IPS-11a (cell line): ENCODE results near the gene DGUOK.
"Not testable (repeated sequence)": the region's sequence is repeated elsewhere in the genome, so short reads cannot be mapped to it uniquely, and the experiment has no call there.

Experiments used
- H3K4me3 ChIP-seq: one replicate; pipeline ENCODE4 v1.5.1; 2013; ENCODE audit warnings: low read depth, low read length, control low read depth

DGUOK gene

GRCh38 chr2:73926493-73927327 lies at the start of gene DGUOK:
DGUOK (plus strand) TSS chr2:73926880; CDS start chr2:73926911, 31 bp downstream.
- peak within 1 kb of the TSS; percentile 78 for H3K4me3 ChIP-seq

GRCh38 chr2:73877071-73877802 lies 49.4 kb upstream of the DGUOK start:
- no peak overlapping the region for H3K4me3 ChIP-seq

GRCh38 chr2:73877984-73878383 lies 48.7 kb upstream of the DGUOK start:
- H3K4me3 ChIP-seq = not testable (repeated sequence)

- H3K4me3 ChIP-seq = no peak overlapping the region
Measured at GRCh38 chr2:73885406-73885805, 41.3 kb upstream of the DGUOK start.

- H3K4me3 ChIP-seq = no peak overlapping the region
Measured at GRCh38 chr2:73886357-73886756, 40.3 kb upstream of the DGUOK start.

- H3K4me3 ChIP-seq = not testable (repeated sequence)
Measured at GRCh38 chr2:73887596-73888353, 38.9 kb upstream of the DGUOK start.

- no peak overlapping the region for H3K4me3 ChIP-seq
Measured at GRCh38 chr2:73888388-73888787, 38.3 kb upstream of the DGUOK start.

GRCh38 chr2:73889206-73889605 lies 37.5 kb upstream of the DGUOK start:
- H3K4me3 ChIP-seq = no peak overlapping the region

GRCh38 chr2:73890301-73891092 lies 36.2 kb upstream of the DGUOK start:
- no peak overlapping the region for H3K4me3 ChIP-seq

- no peak overlapping the region for H3K4me3 ChIP-seq
Measured at GRCh38 chr2:73891276-73891901, 35.3 kb upstream of the DGUOK start.

- H3K4me3 ChIP-seq = no peak within 1 kb of the TSS
Measured at GRCh38 chr2:73892631-73893329, 33.9 kb upstream of the DGUOK start, which contains the start of gene ACTG2. ACTG2 (plus strand) TSS chr2:73893008; CDS start chr2:73901312, 8,304 bp downstream.

- H3K4me3 ChIP-seq = no peak overlapping the region
Measured at GRCh38 chr2:73893764-73894474, 32.8 kb upstream of the DGUOK start.

GRCh38 chr2:73894475-73894850 lies 32.2 kb upstream of the DGUOK start:
- H3K4me3 ChIP-seq = no peak overlapping the region

- H3K4me3 ChIP-seq = no peak overlapping the region
Measured at GRCh38 chr2:73894877-73895276, 31.8 kb upstream of the DGUOK start.

GRCh38 chr2:73895473-73895872 lies 31.2 kb upstream of the DGUOK start:
- no peak overlapping the region for H3K4me3 ChIP-seq

- H3K4me3 ChIP-seq = no peak overlapping the region
Measured at GRCh38 chr2:73896362-73897239, 30.1 kb upstream of the DGUOK start.

GRCh38 chr2:73897240-73897583 lies 29.5 kb upstream of the DGUOK start:
- no peak overlapping the region for H3K4me3 ChIP-seq

GRCh38 chr2:73897934-73898333 lies 28.7 kb upstream of the DGUOK start:
- H3K4me3 ChIP-seq = no peak overlapping the region
